Panc1 (cell line): ENCODE data around the gene FRRS1. TPM values are rescaled to one million over a fixed set of nuclear protein-coding genes. Genes with fewer than 3 reads are reported as not detected.

ENCODE experiments used
- ATAC-seq: fragments of 200-7000 bp; cut with Tn5 transposase; 2 replicates; pipeline ENCODE4 v1.9.1; 2020; ENCODE audit warnings: mild to moderate bottlenecking, moderate library complexity
- BruUV-seq: library from RNA; stranded (reverse); fragments of 400-500 nt; replicated peaks from 2 replicates; lab custom pipeline; 2021; lab: Mats Ljungman, UMichigan
- CTCF ChIA-PET: fragments of 300-600 bp; sonication (Branson Sonifier 250); formaldehyde crosslinking; loops from one replicate; lab custom pipeline; 2022; ENCODE audit warnings: antibody characterized with exemption; lab: Charles Lee
- POLR2A ChIA-PET: fragments of 300-600 bp; sonication (Branson Sonifier 250); formaldehyde crosslinking; loops from one replicate; lab custom pipeline; 2022; ENCODE audit warnings: antibody characterized with exemption; lab: Charles Lee
- DNase-seq: peaks from one replicate; pipeline ENCODE4 v3.0.0-alpha.2; 2010; ENCODE audit warnings: low read depth, low spot score
- H3K27ac ChIP-seq: 2 replicates; pipeline ENCODE4 v1.5.1; 2011; ENCODE audit warnings: mild to moderate bottlenecking, low read length, inconsistent platforms
- H3K27me3 ChIP-seq: fragments of 200-500 bp; sonication (Bioruptor generic); 2 replicates; pipeline ENCODE4 v1.6.0; 2014; ENCODE audit warnings: low read length, inconsistent platforms; ENCODE audit not compliant: control insufficient read depth, insufficient read depth
- H3K36me3 ChIP-seq: fragments of 200-500 bp; sonication (Bioruptor generic); 2 replicates; pipeline ENCODE4 v1.5.1; 2014; ENCODE audit warnings: inconsistent platforms, mild to moderate bottlenecking, low read length, moderate library complexity; ENCODE audit not compliant: control insufficient read depth, insufficient read depth
- H3K4me1 ChIP-seq: 2 replicates; pipeline ENCODE4 v1.5.1; 2011; ENCODE audit warnings: inconsistent platforms, mild to moderate bottlenecking, low read length, moderate library complexity; ENCODE audit not compliant: control insufficient read depth, insufficient read depth
- H3K4me3 ChIP-seq, 2 experiments: 2 replicates each; pipeline ENCODE4 v1.5.1; 2011 to 2012; ENCODE audit warnings: low read depth in 2 of 2, low read length in 2 of 2, mild to moderate bottlenecking in 2 of 2, inconsistent platforms in 1 of 2, moderate library complexity in 1 of 2
- H3K9me3 ChIP-seq: fragments of 200-500 bp; sonication (Bioruptor generic); 2 replicates; pipeline ENCODE4 v1.5.1; 2014; ENCODE audit warnings: low read depth, mild to moderate bottlenecking, inconsistent platforms, low read length, moderate library complexity; ENCODE audit not compliant: control insufficient read depth, insufficient read depth
- CTCF ChIP-seq: fragments of 450-650 bp; IDR thresholded peaks from 2 replicates; pipeline ENCODE4 v1.5.1; 2017; ENCODE audit warnings: mild to moderate bottlenecking
- POLR2AphosphoS5 ChIP-seq: IDR thresholded peaks from 2 replicates; pipeline ENCODE4 v1.6.1; 2012; ENCODE audit warnings: mild to moderate bottlenecking, low read depth, low read length, moderate library complexity
- REST ChIP-seq, 2 experiments: IDR thresholded peaks; 2 replicates each; pipeline ENCODE4 v1.6.1; 2011 to 2012; ENCODE audit warnings: low read depth in 2 of 2, control low read depth in 1 of 2, low read length in 1 of 2, mild to moderate bottlenecking in 1 of 2, moderate library complexity in 1 of 2; ENCODE audit not compliant: insufficient read depth in 1 of 2
- SIN3A ChIP-seq: IDR thresholded peaks from 2 replicates; pipeline ENCODE4 v1.6.1; 2012; ENCODE audit warnings: low read depth, mild to moderate bottlenecking, low read length, moderate library complexity, borderline replicate concordance; ENCODE audit not compliant: insufficient read depth
- TCF7L2 ChIP-seq: IDR thresholded peaks from 2 replicates; pipeline ENCODE4 v1.6.1; 2011; ENCODE audit warnings: mild to moderate bottlenecking, low read depth, low read length, inconsistent platforms
- in situ Hi-C: cut with HindIII; loops from 2 replicates; pipeline ENCODE4 v1.10.0; 2016; ENCODE audit warnings: low sequenced_read_pairs, low pct_unique_long_range_greater_than_20kb
- intact Hi-C: fragments of 100-400 bp; cut with micrococcal nuclease; formaldehyde crosslinking; loops from one replicate; pipeline ENCODE4 v1.10.0; 2022; ENCODE audit not compliant: unreplicated experiment
- total RNA-seq: library from RNA; stranded (reverse); gene quantifications from one replicate; pipeline ENCODE4 v1.2.1, GENCODE V29; 2021; ENCODE audit not compliant: unreplicated experiment

FRRS1 gene
- total RNA-seq, 1 experiment from 2014 or later: 1.2 TPM

GRCh38 chr1:99669376-99669775, 97.1 kb downstream of the FRRS1 start:
- Histone ChIP-seq H3K4me1 (no peaks in the 10 kb centered on the region), H3K4me3 (no peak overlapping the region), H3K36me3 (no peaks in the 10 kb centered on the region), H3K27ac (no peak overlapping the region), H3K9me3 (no peaks in the 10 kb centered on the region), H3K27me3 (no peaks in the 10 kb centered on the region)
- ChIA-PET CTCF (no interaction called here), POLR2A (no interaction called here)
- ATAC-seq (no peak), DNase-seq (no peak)
- BruUV-seq: no TSS peak
- in situ Hi-C loops: no loop called here
- intact Hi-C loops: no loop called here
- TF ChIP-seq TCF7L2 (no peak), SIN3A (no peak), POLR2AphosphoS5 (no peak), REST (IDR thresholded peaks at IDR 0.05; ENCODE audit: insufficient read depth in 1 of 2, low read depth in 2 of 2, low read length in 1 of 2) (no peak), CTCF (no peak)

DNA sequence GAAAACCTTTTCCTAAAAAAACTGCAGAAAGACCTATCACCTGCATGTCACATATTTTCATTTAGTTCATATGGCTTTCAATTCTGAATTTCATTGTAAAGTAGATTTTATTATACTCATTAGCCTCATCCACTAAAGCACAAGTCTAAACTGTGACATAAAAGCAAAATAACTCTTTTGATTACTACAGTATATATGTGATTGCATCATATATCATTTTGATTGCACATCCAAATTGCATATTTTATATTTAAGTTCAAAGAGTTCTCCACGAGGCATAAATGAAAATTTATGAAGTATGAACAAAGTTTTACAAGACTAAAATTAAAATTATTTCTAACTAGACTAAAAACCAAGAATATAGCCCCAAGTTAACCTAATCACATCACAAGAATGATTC, 101.2 kb downstream of the FRRS1 start:
- no peaks in the 10 kb centered on the region for H3K9me3 ChIP-seq
- no peaks in the 10 kb centered on the region for H3K36me3 ChIP-seq
- H3K27ac ChIP-seq: no peak overlapping the region
- DNase-seq (no peak), ATAC-seq (no peak)
- no peak overlapping the region for H3K4me3 ChIP-seq
- no peaks in the 10 kb centered on the region for H3K27me3 ChIP-seq
- no peak for TF ChIP-seq REST (IDR thresholded peaks at IDR 0.05; ENCODE audit: insufficient read depth in 1 of 2, low read depth in 2 of 2, low read length in 1 of 2)
- TF ChIP-seq POLR2AphosphoS5: no peak
- no TSS peak for BruUV-seq
- ChIA-PET POLR2A (no interaction called here), CTCF (no interaction called here)
- no peaks in the 10 kb centered on the region for H3K4me1 ChIP-seq
- intact Hi-C loops: no loop called here
- in situ Hi-C loops: no loop called here
